ENCODE measurements around the gene KCNK1. TPM values are rescaled to one million over a fixed set of nuclear protein-coding genes. Genes with fewer than 3 reads are reported as not detected.

Gene KCNK1
- total RNA-seq, 1 experiment from 2014 or later = 60.6 TPM

GRCh38 chr1:233569636-233570035 lies 44.3 kb upstream of the KCNK1 start:
- Histone ChIP-seq H3K79me2 (ENCODE audit: low read depth) (no peaks in the 10 kb centered on the region), H3K9me3 (ENCODE audit: insufficient read depth, low read depth) (peaks cover 9% of the 10 kb centered on the region; the same call in 1 of the 2 replicates), H4K20me1 (ENCODE audit: insufficient read depth) (no peaks in the 10 kb centered on the region), H3F3A (ENCODE audit: insufficient read depth, low read depth) (no peaks in the 10 kb centered on the region), H3K27ac (no peak overlapping the region), H3K27me3 (ENCODE audit: insufficient read depth, low read depth) (no peaks in the 10 kb centered on the region), H3K4me3 (no peak overlapping the region), H3K9me2 (ENCODE audit: insufficient read depth) (no peaks in the 10 kb centered on the region), H3K36me3 (ENCODE audit: low read depth) (no peaks in the 10 kb centered on the region), H3K4me2 (no peak overlapping the region), H2AFZ (no peak overlapping the region), H3K4me1 (replicated peaks; ENCODE audit: insufficient read depth) (no peaks in the 10 kb centered on the region)
- TF ChIP-seq EZH2 (IDR thresholded peaks at IDR 0.05; ENCODE audit: low read depth) = no peak
- TF ChIP-seq, protein P1, sequence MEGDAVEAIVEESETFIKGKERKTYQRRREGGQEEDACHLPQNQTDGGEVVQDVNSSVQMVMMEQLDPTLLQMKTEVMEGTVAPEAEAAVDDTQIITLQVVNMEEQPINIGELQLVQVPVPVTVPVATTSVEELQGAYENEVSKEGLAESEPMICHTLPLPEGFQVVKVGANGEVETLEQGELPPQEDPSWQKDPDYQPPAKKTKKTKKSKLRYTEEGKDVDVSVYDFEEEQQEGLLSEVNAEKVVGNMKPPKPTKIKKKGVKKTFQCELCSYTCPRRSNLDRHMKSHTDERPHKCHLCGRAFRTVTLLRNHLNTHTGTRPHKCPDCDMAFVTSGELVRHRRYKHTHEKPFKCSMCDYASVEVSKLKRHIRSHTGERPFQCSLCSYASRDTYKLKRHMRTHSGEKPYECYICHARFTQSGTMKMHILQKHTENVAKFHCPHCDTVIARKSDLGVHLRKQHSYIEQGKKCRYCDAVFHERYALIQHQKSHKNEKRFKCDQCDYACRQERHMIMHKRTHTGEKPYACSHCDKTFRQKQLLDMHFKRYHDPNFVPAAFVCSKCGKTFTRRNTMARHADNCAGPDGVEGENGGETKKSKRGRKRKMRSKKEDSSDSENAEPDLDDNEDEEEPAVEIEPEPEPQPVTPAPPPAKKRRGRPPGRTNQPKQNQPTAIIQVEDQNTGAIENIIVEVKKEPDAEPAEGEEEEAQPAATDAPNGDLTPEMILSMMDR (conservative IDR thresholded peaks at IDR 0.05) = no peak
- intact Hi-C loops (cut with micrococcal nuclease; ENCODE audit: unreplicated experiment) = no loop called here
- DNase-seq = no peak
- BruUV-seq (replicated peaks) = no TSS peak
- ChIA-PET CTCF (no interaction called here), POLR2A (ENCODE audit: unreplicated experiment) (no interaction called here)

DNA sequence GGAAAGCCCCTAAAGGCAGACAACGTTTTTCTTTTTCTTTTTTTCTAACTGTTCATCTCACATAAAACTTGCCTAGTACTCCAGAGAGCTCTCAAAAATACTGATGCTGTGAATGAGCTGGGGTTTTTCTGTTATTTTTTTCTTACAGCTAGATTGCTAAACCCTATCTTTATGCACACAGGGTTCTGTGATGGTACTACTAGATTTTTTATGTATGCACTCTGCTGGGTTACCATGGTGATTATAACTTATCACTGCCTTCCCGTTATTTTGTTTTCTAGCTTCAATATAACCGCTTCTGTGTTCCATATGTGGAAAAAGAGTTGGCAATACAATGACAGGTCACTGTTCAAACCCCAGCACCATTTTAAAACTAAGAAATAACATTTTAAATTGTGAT lies 43.7 kb upstream of the KCNK1 start:
- peaks cover 9% of the 10 kb centered on the region; the same call in 1 of the 2 replicates for H3K9me3 ChIP-seq (ENCODE audit: insufficient read depth, low read depth)
- no peaks in the 10 kb centered on the region for H3K36me3 ChIP-seq (ENCODE audit: low read depth)
- H3K27ac ChIP-seq = no peak overlapping the region
- H3K4me3 ChIP-seq = no peak overlapping the region
- no peaks in the 10 kb centered on the region for H3K9me2 ChIP-seq (ENCODE audit: insufficient read depth)
- BruUV-seq (replicated peaks) = no TSS peak
- no peak for DNase-seq
- H3F3A ChIP-seq (ENCODE audit: insufficient read depth, low read depth) = no peaks in the 10 kb centered on the region
- intact Hi-C loops (cut with micrococcal nuclease; ENCODE audit: unreplicated experiment) = no loop called here
- no peaks in the 10 kb centered on the region for H3K79me2 ChIP-seq (ENCODE audit: low read depth)
- no peaks in the 10 kb centered on the region for H4K20me1 ChIP-seq (ENCODE audit: insufficient read depth)
- ChIA-PET POLR2A (ENCODE audit: unreplicated experiment) (no interaction called here), CTCF (no interaction called here)
- no peaks in the 10 kb centered on the region for H3K4me1 ChIP-seq (replicated peaks; ENCODE audit: insufficient read depth)
- no peaks in the 10 kb centered on the region for H3K27me3 ChIP-seq (ENCODE audit: insufficient read depth, low read depth)
- TF ChIP-seq, protein P1 (conservative IDR thresholded peaks at IDR 0.05) = no peak
- TF ChIP-seq EZH2 (IDR thresholded peaks at IDR 0.05; ENCODE audit: low read depth) = no peak
- H3K4me2 ChIP-seq = no peak overlapping the region
- H2AFZ ChIP-seq = no peak overlapping the region

DNA sequence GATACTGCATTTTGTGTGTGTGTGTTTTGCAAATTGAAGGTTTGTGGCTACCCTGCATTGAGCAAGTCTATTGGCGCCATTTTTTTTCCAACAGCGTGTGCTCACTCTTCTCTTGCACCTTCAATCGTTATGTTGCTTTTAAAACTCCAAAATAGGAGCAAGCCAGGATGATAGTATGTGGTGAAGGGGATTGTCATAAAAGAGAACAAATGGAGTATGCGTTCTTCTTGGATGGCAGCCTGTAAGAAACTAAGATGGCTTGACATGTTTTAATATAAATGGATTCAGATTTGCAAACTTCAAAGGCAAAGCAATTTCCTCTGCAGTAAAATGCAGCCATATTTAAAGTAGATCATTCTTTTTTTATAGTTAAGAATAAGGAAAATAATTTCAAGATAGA lies 43.2 kb upstream of the KCNK1 start:
- H3K9me2 ChIP-seq (ENCODE audit: insufficient read depth) = no peaks in the 10 kb centered on the region
- DNase-seq = no peak
- no peak for TF ChIP-seq EZH2 (IDR thresholded peaks at IDR 0.05; ENCODE audit: low read depth)
- TF ChIP-seq, protein P1 (conservative IDR thresholded peaks at IDR 0.05) = no peak
- no peak overlapping the region for H2AFZ ChIP-seq
- no peak overlapping the region for H3K27ac ChIP-seq
- H3K4me2 ChIP-seq = no peak overlapping the region
- no peaks in the 10 kb centered on the region for H3K79me2 ChIP-seq (ENCODE audit: low read depth)
- peaks cover 5% of the 10 kb centered on the region; the same call in 1 of the 2 replicates for H3K9me3 ChIP-seq (ENCODE audit: insufficient read depth, low read depth)
- no peaks in the 10 kb centered on the region for H3F3A ChIP-seq (ENCODE audit: insufficient read depth, low read depth)
- no TSS peak for BruUV-seq (replicated peaks)
- POLR2A ChIA-PET (ENCODE audit: unreplicated experiment) = no interaction called here
- CTCF ChIA-PET = no interaction called here
- no peaks in the 10 kb centered on the region for H3K36me3 ChIP-seq (ENCODE audit: low read depth)
- intact Hi-C loops (cut with micrococcal nuclease; ENCODE audit: unreplicated experiment) = no loop called here
- no peaks in the 10 kb centered on the region for H4K20me1 ChIP-seq (ENCODE audit: insufficient read depth)
- H3K27me3 ChIP-seq (ENCODE audit: insufficient read depth, low read depth) = no peaks in the 10 kb centered on the region
- no peak overlapping the region for H3K4me3 ChIP-seq
- no peaks in the 10 kb centered on the region for H3K4me1 ChIP-seq (replicated peaks; ENCODE audit: insufficient read depth)
